Breast epithelium (tissue), 4 donors: ENCODE results near the gene SH3BGRL. TPM values are rescaled to one million over a fixed set of nuclear protein-coding genes. Genes with fewer than 3 reads are reported as not detected.

Experiments
- DNase-seq, 2 donors: peaks; one replicate each; pipeline ENCODE4 v3.0.0-alpha.2; 2019; ENCODE audit warnings: low spot score in 2 of 2
- H3K27ac ChIP-seq, 2 donors: fragments of 200-600 bp; sonication (generic) in 1 of 2; one replicate each; pipeline ENCODE4 v1.5.1; 2016 to 2019; ENCODE audit warnings: mild to moderate bottlenecking in 1 of 2
- H3K27me3 ChIP-seq, 2 donors: fragments of 200-600 bp; sonication (generic) in 1 of 2; one replicate each; pipeline versions ENCODE4 v1.5.1 to v1.6.0; 2017 to 2019; ENCODE audit warnings: control low read depth in 1 of 2, mild to moderate bottlenecking in 1 of 2
- H3K36me3 ChIP-seq: fragments of 200-600 bp; one replicate; pipeline ENCODE4 v1.5.1; 2019
- H3K4me1 ChIP-seq, 2 donors: fragments of 200-600 bp; sonication (generic); one replicate each; pipeline ENCODE4 v1.5.1; 2016 to 2019; ENCODE audit warnings: control low read depth in 1 of 2
- H3K4me3 ChIP-seq, 3 donors: fragments of 200-600 bp; sonication (generic); 1 replicate in 2 of 3; 2 replicates in 1 of 3; pipeline ENCODE4 v1.5.1; 2016 to 2019; ENCODE audit warnings: mild to moderate bottlenecking in 3 of 3, moderate library complexity in 2 of 3
- H3K9me3 ChIP-seq, 2 donors: fragments of 200-600 bp; sonication (generic) in 1 of 2; one replicate each; pipeline ENCODE4 v1.5.1; 2016 to 2019; ENCODE audit warnings: control low read depth in 1 of 2
- CTCF ChIP-seq, 3 donors: fragments of 450-650 bp; IDR thresholded peaks; one replicate each; pipeline ENCODE4 v1.5.1; 2016 to 2017; ENCODE audit warnings: antibody characterized with exemption in 3 of 3, mild to moderate bottlenecking in 3 of 3, moderate library complexity in 3 of 3
- POLR2A ChIP-seq: fragments of 450-650 bp; IDR thresholded peaks from one replicate; pipeline ENCODE4 v1.6.1; 2016; ENCODE audit warnings: antibody characterized with exemption, mild to moderate bottlenecking, moderate library complexity
- POLR2AphosphoS5 ChIP-seq, 3 donors: sonication (generic); formaldehyde crosslinking; IDR thresholded peaks; one replicate each; pipeline ENCODE4 v1.6.1; 2017; ENCODE audit warnings: antibody characterized with exemption in 3 of 3
- intact Hi-C: fragments of 100-400 bp; cut with DNase I; formaldehyde crosslinking; loops from one replicate; pipeline ENCODE4 v1.15.1; 2023; ENCODE audit warnings: low total_unique reads
- total RNA-seq, 3 donors: library from RNA; depleted of rRNA; stranded (reverse); fragments of >200 nt; gene quantifications; one replicate each; pipeline ENCODE4 v1.1.0, GENCODE V29; 2016

SH3BGRL gene
- total RNA-seq, 3 donors from 2014 or later, result 145 to 294 (median 180) TPM

GRCh38 chrX:81206476-81206875, 4.6 kb downstream of the SH3BGRL start:
- Histone ChIP-seq H3K4me1 (no peaks in the 10 kb centered on the region), H3K36me3 (no peaks in the 10 kb centered on the region), H3K27ac (no peak overlapping the region), H3K9me3 (no peaks in the 10 kb centered on the region), H3K27me3 (no peaks in the 10 kb centered on the region), H3K4me3 (no peak overlapping the region)
- TF ChIP-seq POLR2A, result no peak
- TF ChIP-seq POLR2AphosphoS5 (IDR thresholded peaks at IDR 0.05), result no peak
- TF ChIP-seq CTCF (IDR thresholded peaks at IDR 0.05), result no peak
- intact Hi-C loops, result no loop called here
- no peak for DNase-seq

DNA sequence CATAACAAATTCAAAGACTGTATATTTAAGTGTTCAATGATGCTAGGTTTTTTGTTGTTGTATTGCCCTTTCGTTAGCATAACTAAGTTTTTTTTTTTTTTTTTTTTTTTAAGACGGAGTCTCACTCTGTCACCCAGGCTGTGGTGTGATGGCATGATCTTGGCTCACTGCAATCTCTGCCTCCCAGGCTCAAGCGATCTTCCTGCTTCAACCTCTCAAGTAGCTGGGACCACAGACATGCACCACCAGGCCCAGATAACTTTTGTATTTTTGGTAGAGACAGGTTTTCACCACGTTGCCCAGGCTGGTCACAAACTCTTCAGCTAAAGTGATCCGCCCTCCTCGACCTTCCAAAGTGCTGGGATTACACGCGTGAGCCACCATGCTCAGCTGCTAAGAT, 7.0 kb downstream of the SH3BGRL start:
- intact Hi-C loops, result no loop called here
- Histone ChIP-seq H3K9me3 (no peaks in the 10 kb centered on the region), H3K4me1 (no peaks in the 10 kb centered on the region), H3K36me3 (no peaks in the 10 kb centered on the region), H3K27ac (no peak overlapping the region), H3K27me3 (peaks cover 0 to 4% of the 10 kb centered on the region in 2 donors), H3K4me3 (no peak overlapping the region)
- DNase-seq, result no peak
- no peak for TF ChIP-seq CTCF (IDR thresholded peaks at IDR 0.05)

GRCh38 chrX:81215685-81216084, 13.8 kb downstream of the SH3BGRL start:
- Histone ChIP-seq H3K4me3 (no peak overlapping the region), H3K27ac (no peak overlapping the region), H3K9me3 (no peaks in the 10 kb centered on the region), H3K4me1 (no peaks in the 10 kb centered on the region), H3K36me3 (no peaks in the 10 kb centered on the region), H3K27me3 (peaks cover 0 to 4% of the 10 kb centered on the region in 2 donors)
- intact Hi-C loops, result no loop called here
- no peak for TF ChIP-seq CTCF (IDR thresholded peaks at IDR 0.05)
- TF ChIP-seq POLR2A, result no peak
- TF ChIP-seq POLR2AphosphoS5 (IDR thresholded peaks at IDR 0.05), result no peak
- DNase-seq, result no peak

DNA sequence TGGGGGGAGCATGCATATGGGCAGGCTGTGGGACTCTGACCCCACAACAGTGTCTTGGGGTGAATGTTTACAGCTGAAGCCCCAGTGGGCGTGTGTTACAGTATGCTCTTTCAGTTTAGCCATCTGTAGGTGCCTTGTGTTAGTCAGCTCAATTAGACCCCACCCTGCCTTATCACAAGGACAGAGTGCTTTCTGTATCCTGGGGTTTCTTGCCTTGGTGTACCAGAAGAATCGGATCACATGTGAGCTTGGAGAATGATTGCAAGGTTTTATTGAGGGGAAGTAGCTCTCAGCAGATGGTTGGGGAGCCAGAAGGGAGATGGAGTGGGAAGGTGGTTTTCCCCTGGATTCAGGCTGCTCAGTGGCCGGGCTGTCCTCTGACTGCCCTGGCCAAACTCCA, 27.3 kb downstream of the SH3BGRL start:
- H3K4me3 ChIP-seq, result no peak overlapping the region
- DNase-seq, result no peak
- peaks cover 0 to 13% of the 10 kb centered on the region in 2 donors for H3K27me3 ChIP-seq
- intact Hi-C loops, result no loop called here
- H3K4me1 ChIP-seq, result no peaks in the 10 kb centered on the region
- H3K36me3 ChIP-seq, result no peaks in the 10 kb centered on the region
- no peak overlapping the region for H3K27ac ChIP-seq
- no peaks in the 10 kb centered on the region for H3K9me3 ChIP-seq
- TF ChIP-seq CTCF (IDR thresholded peaks at IDR 0.05), result no peak
- TF ChIP-seq POLR2AphosphoS5 (IDR thresholded peaks at IDR 0.05), result no peak
- no peak for TF ChIP-seq POLR2A

GRCh38 chrX:81229901-81230300, 28.0 kb downstream of the SH3BGRL start:
- TF ChIP-seq CTCF (IDR thresholded peaks at IDR 0.05) (no peak), POLR2AphosphoS5 (IDR thresholded peaks at IDR 0.05) (no peak), POLR2A (no peak)
- Histone ChIP-seq H3K4me1 (no peaks in the 10 kb centered on the region), H3K36me3 (no peaks in the 10 kb centered on the region), H3K27ac (no peak overlapping the region), H3K9me3 (no peaks in the 10 kb centered on the region), H3K4me3 (no peak overlapping the region), H3K27me3 (peaks cover 0 to 13% of the 10 kb centered on the region in 2 donors)
- no peak for DNase-seq
- intact Hi-C loops, result no loop called here
